NCI-H526 treated with DMSO at 0.1 percent for 48 hours (cell line): Measurements from ENCODE around the gene NANP.

Experiments used
- DNase-seq: peaks from one replicate; lab custom pipeline; 2025; lab: John Stamatoyannopoulos, UW

Gene NANP

DNA sequence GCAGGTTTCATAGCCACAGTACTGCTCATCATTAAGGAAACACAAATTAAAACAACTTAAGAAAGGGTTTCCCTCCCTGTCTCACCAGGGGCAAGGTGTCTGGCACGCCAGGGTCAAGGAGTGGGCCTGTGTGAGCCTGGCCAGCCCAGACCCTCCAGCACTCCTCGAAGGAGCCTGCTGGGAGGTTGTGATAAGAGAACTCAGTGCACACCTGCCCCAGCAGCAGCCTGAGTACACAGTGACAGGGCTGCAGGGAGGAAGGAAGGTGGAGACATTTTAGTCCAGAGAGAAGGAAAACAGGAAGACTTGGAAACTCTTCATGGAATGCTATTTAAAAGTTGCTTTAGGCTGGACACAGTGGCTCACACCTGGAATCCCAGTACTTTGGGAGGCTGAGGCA, 52.6 kb downstream of the NANP start:
- no peak for DNase-seq

- DNase-seq, result no peak
Observed at GRCh38 chr20:25570148-25570530, 53.7 kb downstream of the NANP start.

- no peak for DNase-seq
Observed at GRCh38 chr20:25567286-25567685, 56.5 kb downstream of the NANP start.

- DNase-seq, result no peak
Observed at GRCh38 chr20:25566821-25567220, 57.0 kb downstream of the NANP start.

- DNase-seq, result no peak
Observed at GRCh38 chr20:25565578-25566157, 58.1 kb downstream of the NANP start.

DNA sequence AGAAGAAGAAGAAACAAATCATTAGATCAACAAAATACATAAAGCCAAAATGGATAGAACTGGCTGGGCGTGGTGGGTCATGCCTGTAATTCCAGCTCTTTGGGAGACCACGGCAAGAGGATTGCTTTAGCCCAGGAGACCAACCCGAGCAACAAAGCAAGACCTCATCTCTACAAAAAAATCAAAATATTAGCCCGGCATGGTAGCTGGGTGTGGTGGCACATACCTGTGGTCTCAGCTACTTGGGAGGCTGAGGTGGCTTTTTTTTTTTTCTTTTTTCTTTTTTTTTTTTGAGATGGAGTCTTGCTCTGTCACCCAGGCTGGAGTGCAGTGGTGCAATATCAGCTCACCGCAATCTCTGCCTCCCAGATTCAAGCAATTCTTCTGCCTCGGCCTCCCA, 59.9 kb downstream of the NANP start:
- DNase-seq, result no peak

- no peak for DNase-seq
Observed at GRCh38 chr20:25563362-25563761, 60.5 kb downstream of the NANP start.
